Amniotic stem cell (primary cell): ENCODE measurements around the gene ACCSL.

Experiments
- DNase-seq: peaks from one replicate; lab custom pipeline; 2025; lab: John Stamatoyannopoulos, UW

The ACCSL gene

DNA sequence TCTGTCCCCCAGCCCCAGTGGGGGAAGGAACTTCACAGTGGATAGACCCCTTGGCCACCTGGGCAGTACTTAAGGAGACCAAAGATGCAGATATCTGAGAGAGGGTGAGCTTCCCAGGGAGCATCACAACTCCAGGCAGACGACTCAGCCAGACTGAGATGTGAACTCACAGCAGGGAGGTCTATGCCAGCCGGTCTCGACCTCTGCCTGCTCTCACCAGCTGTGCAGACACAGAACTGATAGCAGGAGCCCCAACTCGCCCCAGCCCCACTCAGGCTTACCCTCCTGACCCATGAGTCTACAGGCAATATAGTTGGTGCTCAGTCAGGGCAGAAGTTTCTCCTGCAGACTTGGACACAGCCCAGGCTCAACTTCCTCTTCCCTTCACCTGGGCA is 29.7 kb upstream of the ACCSL start:
- no peak for DNase-seq

DNA sequence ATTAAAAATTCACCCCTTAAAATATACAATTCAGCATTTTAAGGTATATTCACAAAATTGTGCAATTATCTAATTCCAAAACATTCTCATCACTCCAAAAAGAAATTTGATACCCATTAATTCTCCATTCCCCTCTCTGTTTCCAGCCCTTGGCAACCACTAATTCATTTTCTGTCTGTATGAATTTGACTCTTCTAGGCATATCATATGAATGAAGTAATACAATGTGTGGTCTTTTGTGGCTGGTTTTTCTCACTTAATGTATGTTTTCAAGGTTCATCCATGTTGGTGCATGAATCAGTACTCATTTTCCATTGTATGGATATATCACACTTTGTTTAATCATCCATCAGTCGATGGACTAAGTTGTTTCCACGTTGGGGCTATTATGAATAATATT is 29.0 kb upstream of the ACCSL start:
- no peak for DNase-seq

GRCh38 chr11:44024977-44025376 is 22.8 kb upstream of the ACCSL start:
- no peak for DNase-seq

DNA sequence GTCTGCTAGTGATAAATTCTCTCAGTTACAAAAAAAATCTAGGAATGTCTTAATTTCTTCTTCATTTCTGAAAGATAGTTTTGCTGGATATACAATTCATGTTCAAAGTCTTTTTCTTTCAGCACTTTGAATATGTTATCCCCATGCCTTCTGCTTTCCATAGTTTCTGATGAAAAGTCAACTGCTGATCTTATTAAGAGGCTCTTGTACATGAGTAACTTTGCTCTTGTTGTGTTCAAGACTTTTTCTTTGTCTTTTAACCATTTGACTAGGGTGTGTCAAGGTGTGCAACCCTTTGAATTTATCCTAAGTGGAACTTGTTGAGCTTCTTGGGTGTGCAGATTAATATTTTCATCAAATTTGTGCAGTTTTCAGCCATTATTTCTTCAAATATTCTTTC is 22.1 kb upstream of the ACCSL start:
- no peak for DNase-seq

DNA sequence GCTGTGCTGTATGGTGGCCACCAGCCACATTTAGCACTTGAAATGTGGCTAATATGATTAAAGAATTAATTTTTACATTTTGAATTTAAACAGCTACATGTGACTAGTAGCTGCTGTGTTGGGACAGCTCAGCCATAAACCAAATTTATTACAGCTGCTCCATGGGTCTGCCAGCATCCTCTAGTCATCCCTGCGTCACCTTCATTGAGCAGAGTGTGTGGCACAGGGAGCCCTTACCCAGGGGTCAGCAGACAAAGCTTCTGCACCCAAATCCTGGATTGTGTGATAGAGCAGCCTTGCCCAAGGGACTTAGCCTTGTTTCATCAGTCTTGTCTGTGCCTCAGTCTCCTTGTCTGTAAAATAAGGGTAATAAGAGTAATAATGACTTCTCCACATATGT is 19.4 kb upstream of the ACCSL start:
- no peak for DNase-seq

GRCh38 chr11:44028816-44029506 is 18.8 kb upstream of the ACCSL start:
- DNase-seq, result no peak

- DNase-seq, result no peak
Measured at GRCh38 chr11:44029507-44029845, 18.3 kb upstream of the ACCSL start.

- no peak for DNase-seq
Measured at GRCh38 chr11:44029977-44030911, 17.5 kb upstream of the ACCSL start.

DNA sequence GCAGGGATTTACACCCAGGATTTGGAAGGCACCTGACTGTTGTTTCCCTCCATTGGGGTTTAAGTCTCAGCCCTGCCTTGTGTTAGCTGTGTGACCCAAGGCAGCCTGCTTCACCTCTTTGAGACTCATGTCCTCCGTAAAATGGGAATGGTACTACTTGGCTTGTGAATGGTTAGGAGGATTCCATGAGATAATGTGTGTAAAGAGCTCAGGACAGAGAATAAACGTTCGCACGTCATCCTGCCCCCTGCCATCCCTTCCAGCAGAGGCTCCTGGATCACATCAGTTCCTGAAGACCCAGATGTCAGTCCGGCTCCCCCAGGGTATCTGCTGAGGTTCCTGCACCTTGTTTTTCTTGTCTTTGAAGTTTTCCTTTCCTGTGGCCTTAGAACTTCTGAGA is 16.8 kb upstream of the ACCSL start:
- DNase-seq, result no peak

- no peak for DNase-seq
Measured at GRCh38 chr11:44031549-44031948, 16.2 kb upstream of the ACCSL start.

DNA sequence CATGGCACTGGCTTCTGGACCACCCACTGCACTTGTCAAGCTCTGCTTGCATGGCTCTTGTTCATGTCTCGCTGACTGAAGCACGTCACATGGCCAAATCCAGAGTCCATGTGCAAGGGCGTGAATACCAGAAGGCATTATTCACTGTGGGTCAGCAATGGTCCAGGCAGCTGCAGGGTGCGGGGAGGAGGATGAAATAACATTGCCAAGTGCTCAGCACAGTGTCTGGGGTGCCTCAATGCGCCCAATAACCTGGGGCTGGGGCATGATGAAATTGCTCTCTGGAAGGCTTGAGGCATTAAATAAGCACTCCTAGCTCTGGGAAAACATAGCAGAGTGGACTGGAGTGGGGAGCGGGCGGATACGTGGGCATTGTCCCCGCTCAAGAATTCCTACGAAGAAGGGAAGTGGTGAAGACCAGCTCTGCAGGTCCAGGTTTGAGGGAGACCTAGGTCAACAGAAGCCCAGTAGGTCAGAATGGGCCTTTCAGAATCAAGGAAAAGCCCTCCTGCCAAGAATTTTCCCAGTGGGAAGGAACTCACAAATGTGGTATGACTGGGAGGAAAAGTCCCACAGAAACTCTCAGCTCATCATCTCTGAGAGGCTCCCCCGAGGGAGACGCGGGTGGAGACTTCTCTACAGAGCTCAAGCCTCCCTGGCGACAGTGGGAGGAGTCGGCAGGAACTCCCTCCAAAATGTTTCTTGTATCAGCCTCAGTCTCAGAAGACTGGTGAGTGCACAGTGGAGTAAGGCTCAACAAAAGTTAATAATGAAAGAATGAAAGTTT is 15.3 kb upstream of the ACCSL start:
- DNase-seq, result no peak

GRCh38 chr11:44033411-44033850 is 14.3 kb upstream of the ACCSL start:
- no peak for DNase-seq

GRCh38 chr11:44033856-44034255 is 13.9 kb upstream of the ACCSL start:
- DNase-seq, result no peak

DNA sequence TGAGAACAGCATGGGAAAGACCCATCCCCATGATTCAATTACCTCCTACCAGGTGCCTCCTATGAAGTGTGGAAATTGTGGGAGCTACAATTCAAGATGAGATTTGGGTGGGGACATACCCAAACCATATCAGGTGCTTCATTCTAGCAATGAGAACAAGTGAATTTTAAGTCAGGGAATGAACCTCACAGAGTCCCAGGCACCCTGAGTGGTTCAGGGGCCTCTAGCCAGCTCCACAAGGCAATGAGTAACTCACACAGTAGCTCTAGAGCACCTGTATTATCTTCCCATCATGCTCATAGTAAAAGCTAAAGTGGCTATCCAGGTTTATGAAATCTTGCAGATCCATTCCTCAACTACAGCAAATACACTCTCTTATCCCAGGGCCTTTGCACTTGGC is 13.1 kb upstream of the ACCSL start:
- DNase-seq, result no peak

DNA sequence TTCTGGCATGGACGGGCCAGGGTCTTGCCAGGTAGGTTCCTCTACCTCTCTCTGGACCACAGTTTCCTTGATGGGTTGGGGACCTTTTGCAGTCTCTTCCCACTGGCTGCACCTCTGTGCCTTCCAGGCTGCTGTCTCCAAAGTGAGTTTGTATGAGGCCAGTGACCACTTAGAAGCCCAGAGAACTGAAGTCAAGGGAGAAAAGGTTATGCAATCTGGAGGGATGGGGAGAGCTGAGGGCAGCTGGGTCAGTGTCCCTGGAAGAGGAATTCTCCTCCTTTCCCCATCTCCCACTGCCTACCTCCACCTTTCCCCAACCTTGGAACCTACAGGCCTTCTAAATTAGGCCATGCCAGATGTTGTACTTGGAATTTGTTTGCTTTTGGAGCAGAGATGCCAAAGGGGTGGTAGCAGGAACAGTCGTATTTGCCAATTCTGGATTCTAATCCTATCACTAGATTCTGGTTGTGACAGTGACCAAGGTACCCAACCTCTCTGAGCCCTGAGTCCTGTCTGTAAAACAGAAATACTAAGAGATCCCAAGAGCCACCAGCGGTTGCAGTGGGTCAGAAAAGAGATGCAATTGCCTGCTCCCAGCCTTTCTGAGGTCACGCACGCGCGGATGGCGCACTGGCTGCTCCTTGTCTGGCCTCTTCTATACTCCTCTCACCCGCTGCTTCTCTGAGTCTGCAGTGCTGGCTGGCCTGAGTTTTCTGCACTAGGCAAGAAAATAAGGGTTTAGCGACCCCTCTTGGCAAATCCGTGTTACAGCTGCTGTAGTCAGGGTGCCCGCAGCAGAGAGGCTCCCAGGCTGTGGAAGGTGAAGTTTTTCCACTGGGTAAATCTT is 10.7 kb upstream of the ACCSL start:
- DNase-seq, result peak; percentile 78

GRCh38 chr11:44037658-44037998 is 10.2 kb upstream of the ACCSL start:
- DNase-seq, result no peak

- DNase-seq, result no peak
Measured at GRCh38 chr11:44043157-44043556, 4.6 kb upstream of the ACCSL start.

DNA sequence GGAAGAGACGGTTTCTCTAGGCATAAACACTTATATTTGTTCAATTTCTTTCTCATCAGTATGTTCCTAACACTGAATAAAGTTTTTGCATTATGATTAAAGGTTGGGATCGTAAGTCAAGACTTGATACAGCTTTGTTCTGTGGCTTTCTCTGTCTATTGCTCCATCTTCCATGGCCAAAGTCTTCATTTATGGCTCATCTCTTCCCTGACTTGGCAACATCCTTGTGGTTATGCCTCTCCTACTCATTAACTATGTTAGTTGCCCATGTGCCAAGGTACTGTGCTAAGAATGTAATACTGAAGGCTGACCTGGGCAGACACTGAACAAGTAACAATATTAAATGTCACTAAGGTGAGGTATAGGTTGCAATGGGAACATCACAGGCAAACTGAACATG is 1.6 kb upstream of the ACCSL start:
- no peak for DNase-seq

GRCh38 chr11:44047298-44047697 is 483 bp upstream of the ACCSL start:
- no peak for DNase-seq

- DNase-seq, result no peak
Measured at GRCh38 chr11:44049832-44050231, 2.1 kb downstream of the ACCSL start.

GRCh38 chr11:44051171-44051570 is 3.4 kb downstream of the ACCSL start:
- DNase-seq, result no peak

DNA sequence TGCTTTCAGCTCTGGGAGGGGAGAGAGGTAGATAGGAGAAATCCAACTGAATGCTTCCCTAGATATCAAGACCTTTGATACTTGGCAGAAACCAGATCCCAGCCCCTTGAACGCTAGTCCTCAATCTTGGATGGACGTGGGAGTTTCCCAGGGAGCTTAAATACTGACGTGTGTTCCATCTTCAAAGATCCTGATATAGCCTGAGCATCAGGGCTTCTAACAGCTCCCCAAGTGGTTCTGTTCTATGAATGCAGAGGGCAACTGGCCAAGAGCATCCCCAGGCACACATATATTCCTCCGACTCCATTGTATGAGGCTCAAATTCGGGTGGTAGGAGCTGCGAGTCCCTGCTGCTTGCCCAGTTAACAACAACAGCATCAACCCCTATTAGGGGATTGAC is 9.6 kb downstream of the ACCSL start:
- DNase-seq, result no peak
